ENCODE measurements around the gene PANK4. TPM values are rescaled to one million over a fixed set of nuclear protein-coding genes. Genes with fewer than 3 reads are reported as not detected.
"Not testable (repeated sequence)": the region's sequence is repeated elsewhere in the genome, so short reads cannot be mapped to it uniquely, and the experiment has no call there.

Gene PANK4
- total RNA-seq, 1 donor from 2014 or later, result 26.3 TPM

GRCh38 chr1:2460203-2460602 is 66.2 kb downstream of the PANK4 start:
- H3K9me3 Mint-ChIP-seq (ENCODE audit: unreplicated experiment), result no peaks in the 10 kb centered on the region
- H3K27me3 Mint-ChIP-seq (ENCODE audit: low read depth, unreplicated experiment), result peaks cover 21% of the 10 kb centered on the region
- H3K4me1 Mint-ChIP-seq (ENCODE audit: low read depth, unreplicated experiment), result no peaks in the 10 kb centered on the region
- H3K27ac Mint-ChIP-seq (ENCODE audit: unreplicated experiment), result no peak overlapping the region
- H3K79me2 ChIP-seq (ENCODE audit: insufficient read depth, low read length), result no peaks in the 10 kb centered on the region
- FAIRE-seq (no peak), DNase-seq (ENCODE audit: low read depth) (no peak)
- H3K9ac ChIP-seq (ENCODE audit: low read length), result no peak overlapping the region
- H2AFZ ChIP-seq (ENCODE audit: low read depth, low read length), result no peak overlapping the region
- H3K27me3 ChIP-seq (ENCODE audit: insufficient read depth, low read length), result no peaks in the 10 kb centered on the region
- TF ChIP-seq, protein P1, sequence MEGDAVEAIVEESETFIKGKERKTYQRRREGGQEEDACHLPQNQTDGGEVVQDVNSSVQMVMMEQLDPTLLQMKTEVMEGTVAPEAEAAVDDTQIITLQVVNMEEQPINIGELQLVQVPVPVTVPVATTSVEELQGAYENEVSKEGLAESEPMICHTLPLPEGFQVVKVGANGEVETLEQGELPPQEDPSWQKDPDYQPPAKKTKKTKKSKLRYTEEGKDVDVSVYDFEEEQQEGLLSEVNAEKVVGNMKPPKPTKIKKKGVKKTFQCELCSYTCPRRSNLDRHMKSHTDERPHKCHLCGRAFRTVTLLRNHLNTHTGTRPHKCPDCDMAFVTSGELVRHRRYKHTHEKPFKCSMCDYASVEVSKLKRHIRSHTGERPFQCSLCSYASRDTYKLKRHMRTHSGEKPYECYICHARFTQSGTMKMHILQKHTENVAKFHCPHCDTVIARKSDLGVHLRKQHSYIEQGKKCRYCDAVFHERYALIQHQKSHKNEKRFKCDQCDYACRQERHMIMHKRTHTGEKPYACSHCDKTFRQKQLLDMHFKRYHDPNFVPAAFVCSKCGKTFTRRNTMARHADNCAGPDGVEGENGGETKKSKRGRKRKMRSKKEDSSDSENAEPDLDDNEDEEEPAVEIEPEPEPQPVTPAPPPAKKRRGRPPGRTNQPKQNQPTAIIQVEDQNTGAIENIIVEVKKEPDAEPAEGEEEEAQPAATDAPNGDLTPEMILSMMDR (IDR thresholded peaks at IDR 0.05; ENCODE audit: insufficient read depth, low read depth, low read length), result no peak
- no peak for TF ChIP-seq EZH2 (IDR thresholded peaks at IDR 0.05; ENCODE audit: insufficient read depth, low read length)
- H3K4me1 ChIP-seq (ENCODE audit: insufficient read depth, low read length), result peaks cover 4% of the 10 kb centered on the region
- H3K9me3 ChIP-seq (ENCODE audit: insufficient read depth, low read depth, low read length), result no peaks in the 10 kb centered on the region
- H3K4me3 ChIP-seq (ENCODE audit: insufficient read depth, low read depth, low read length), result no peak overlapping the region
- H3K4me2 ChIP-seq (ENCODE audit: low read length), result no peak overlapping the region
- no peaks in the 10 kb centered on the region for H3K36me3 Mint-ChIP-seq (ENCODE audit: low read depth, unreplicated experiment)
- no peaks in the 10 kb centered on the region for H3K36me3 ChIP-seq (ENCODE audit: insufficient read depth, low read length)
- no peak overlapping the region for H3K27ac ChIP-seq (ENCODE audit: low read depth, low read length)
- peaks cover 5% of the 10 kb centered on the region for H4K20me1 ChIP-seq (ENCODE audit: insufficient read depth, low read length)
- H3K4me3 Mint-ChIP-seq (ENCODE audit: unreplicated experiment), result no peak overlapping the region

- H3K9ac ChIP-seq (ENCODE audit: low read length), result no peak overlapping the region
- no peak overlapping the region for H2AFZ ChIP-seq (ENCODE audit: low read depth, low read length)
- H3K36me3 ChIP-seq (ENCODE audit: insufficient read depth, low read length), result no peaks in the 10 kb centered on the region
- Mint-ChIP-seq H3K9me3 (ENCODE audit: unreplicated experiment) (no peaks in the 10 kb centered on the region), H3K4me1 (ENCODE audit: low read depth, unreplicated experiment) (no peaks in the 10 kb centered on the region), H3K27ac (ENCODE audit: unreplicated experiment) (no peak overlapping the region), H3K36me3 (ENCODE audit: low read depth, unreplicated experiment) (no peaks in the 10 kb centered on the region), H3K4me3 (ENCODE audit: unreplicated experiment) (no peak overlapping the region), H3K27me3 (ENCODE audit: low read depth, unreplicated experiment) (peaks cover 20% of the 10 kb centered on the region)
- H3K4me3 ChIP-seq (ENCODE audit: insufficient read depth, low read depth, low read length), result no peak overlapping the region
- H3K79me2 ChIP-seq (ENCODE audit: insufficient read depth, low read length), result no peaks in the 10 kb centered on the region
- H3K27ac ChIP-seq (ENCODE audit: low read depth, low read length), result no peak overlapping the region
- peaks cover 4% of the 10 kb centered on the region for H3K4me1 ChIP-seq (ENCODE audit: insufficient read depth, low read length)
- FAIRE-seq (no peak), DNase-seq (ENCODE audit: low read depth) (peak; percentile 12)
- H3K27me3 ChIP-seq (ENCODE audit: insufficient read depth, low read length), result no peaks in the 10 kb centered on the region
- no peak overlapping the region for H3K4me2 ChIP-seq (ENCODE audit: low read length)
- no peaks in the 10 kb centered on the region for H3K9me3 ChIP-seq (ENCODE audit: insufficient read depth, low read depth, low read length)
- H4K20me1 ChIP-seq (ENCODE audit: insufficient read depth, low read length), result peaks cover 5% of the 10 kb centered on the region
- TF ChIP-seq EZH2 (IDR thresholded peaks at IDR 0.05; ENCODE audit: insufficient read depth, low read length), result no peak
- TF ChIP-seq, protein P1 (IDR thresholded peaks at IDR 0.05; ENCODE audit: insufficient read depth, low read depth, low read length), result peak; percentile 8
These were observed 66.6 kb downstream of the PANK4 start for GRCh38 chr1:2459757-2460156.

DNA sequence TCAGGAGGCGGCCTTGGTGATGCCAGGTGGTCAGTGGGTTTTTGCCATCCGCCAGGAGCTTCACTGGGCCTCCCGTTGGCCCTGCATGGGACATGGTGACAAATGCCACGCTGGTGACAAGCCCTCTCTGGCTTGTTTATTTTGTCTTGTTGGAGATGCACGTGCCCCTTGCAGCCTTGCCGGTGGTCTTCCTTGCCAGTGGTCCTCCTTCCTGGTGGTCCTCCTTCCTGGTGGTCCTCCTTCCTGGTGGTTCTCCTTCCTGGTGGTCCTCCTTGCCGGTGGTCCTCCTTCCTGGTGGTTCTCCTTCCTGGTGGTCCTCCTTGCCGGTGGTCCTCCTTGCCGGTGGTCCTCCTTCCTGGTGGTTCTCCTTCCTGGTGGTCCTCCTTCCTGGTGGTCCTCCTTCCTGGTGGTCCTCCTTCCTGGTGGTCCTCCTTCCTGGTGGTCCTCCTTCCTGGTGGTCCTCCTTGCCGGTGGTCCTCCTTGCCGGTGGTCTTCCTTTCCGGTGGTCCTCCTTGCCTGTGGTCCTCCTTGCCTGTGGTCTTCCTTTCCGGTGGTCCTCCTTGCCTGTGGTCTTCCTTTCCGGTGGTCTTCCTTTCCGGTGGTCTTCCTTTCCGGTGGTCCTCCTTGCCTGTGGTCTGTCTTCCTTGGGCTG is 67.2 kb downstream of the PANK4 start:
- H3K4me3 Mint-ChIP-seq (ENCODE audit: unreplicated experiment); H3K9me3 Mint-ChIP-seq (ENCODE audit: unreplicated experiment); H3K36me3 Mint-ChIP-seq (ENCODE audit: low read depth, unreplicated experiment); H3K4me1 ChIP-seq (ENCODE audit: insufficient read depth, low read length); H2AFZ ChIP-seq (ENCODE audit: low read depth, low read length); H3K9ac ChIP-seq (ENCODE audit: low read length); FAIRE-seq; H3K4me1 Mint-ChIP-seq (ENCODE audit: low read depth, unreplicated experiment); H3K9me3 ChIP-seq (ENCODE audit: insufficient read depth, low read depth, low read length); H3K4me3 ChIP-seq (ENCODE audit: insufficient read depth, low read depth, low read length); H3K27me3 ChIP-seq (ENCODE audit: insufficient read depth, low read length); H4K20me1 ChIP-seq (ENCODE audit: insufficient read depth, low read length); H3K36me3 ChIP-seq (ENCODE audit: insufficient read depth, low read length); H3K79me2 ChIP-seq (ENCODE audit: insufficient read depth, low read length); H3K27ac ChIP-seq (ENCODE audit: low read depth, low read length); H3K4me2 ChIP-seq (ENCODE audit: low read length); H3K27ac Mint-ChIP-seq (ENCODE audit: unreplicated experiment); DNase-seq (ENCODE audit: low read depth): not testable (repeated sequence)
- peaks cover 16% of the 10 kb centered on the region for H3K27me3 Mint-ChIP-seq (ENCODE audit: low read depth, unreplicated experiment)
